ENCODE data around the gene MDH1.
"Not testable (repeated sequence)": the region's sequence is repeated elsewhere in the genome, so short reads cannot be mapped to it uniquely, and the experiment has no call there.

GRCh38 chr2:63608865-63609264 is 20.1 kb downstream of the MDH1 start:
- TF ChIP-seq POLR2AphosphoS5, POLR2A, CTCF (IDR thresholded peaks at IDR 0.05): not testable (repeated sequence)
